K562 (cell line): Measurements from ENCODE around the gene SOCS6. TPM values are rescaled to one million over a fixed set of nuclear protein-coding genes. Genes with fewer than 3 reads are reported as not detected.

Experiments
- ATAC-seq: fragments of 200-7000 bp; cut with Tn5 transposase; 3 replicates; pipeline ENCODE4 v1.9.1; 2020; ENCODE audit warnings: moderate library complexity
- BruUV-seq: library from RNA; stranded (reverse); fragments of 400-500 nt; replicated peaks from 2 replicates; lab custom pipeline; 2021; lab: Mats Ljungman, UMichigan
- CTCF ChIA-PET: fragments of 300-600 bp; formaldehyde crosslinking; extraction: SDS; loops from one replicate; lab custom pipeline; 2021; ENCODE audit warnings: low intra/inter-chr PET ratio; lab: Yijun Ruan, JAX
- POLR2A ChIA-PET: fragments of 300-600, 350-650 bp; sonication (Branson Sonifier 250); formaldehyde crosslinking; extraction: SDS; loops from one replicate; lab custom pipeline; 2021; ENCODE audit warnings: antibody characterized with exemption, inconsistent platforms; lab: Yijun Ruan, JAX
- DNase-seq, 4 experiments: peaks; one replicate each; pipeline versions ENCODE4 v3.0.0 to v3.0.0-alpha.2; 2011 to 2018; ENCODE audit warnings: low spot score in 3 of 4, mixed read lengths in 3 of 4; ENCODE audit errors: extremely low read depth in 1 of 4
- FAIRE-seq: peaks from 2 replicates; lab custom pipeline; 2011; peaks lifted over from hg19 to GRCh38; lab: Jason Lieb, UNC
- H2AFZ ChIP-seq: 2 replicates; pipeline ENCODE4 v1.6.0; 2011; ENCODE audit warnings: low read depth, low read length, control low read depth, inconsistent platforms
- H3K27ac ChIP-seq: fragments of 200-600 bp; 3 replicates; pipeline ENCODE4 v1.8.0; 2011; ENCODE audit warnings: low read depth, mild to moderate bottlenecking, control low read depth, inconsistent platforms, low read length, moderate library complexity, mixed read lengths; ENCODE audit errors: extremely low read depth
- H3K27me3 ChIP-seq, 2 experiments: fragments of 300-600 bp in 1 of 2; 2 replicates in 1 of 2; 3 replicates in 1 of 2; pipeline versions ENCODE4 v1.6.0 to v1.8.0; 2011; ENCODE audit warnings: inconsistent platforms in 2 of 2, low read length in 2 of 2, mild to moderate bottlenecking in 1 of 2, mixed read lengths in 1 of 2, moderate library complexity in 1 of 2; ENCODE audit not compliant: control insufficient read depth in 2 of 2, insufficient read depth in 2 of 2
- H3K36me3 ChIP-seq: fragments of 300-600 bp; 3 replicates; pipeline ENCODE4 v1.8.0; 2011; ENCODE audit warnings: mild to moderate bottlenecking, low read length, inconsistent platforms; ENCODE audit not compliant: control insufficient read depth, insufficient read depth
- H3K4me1 ChIP-seq, 2 experiments: fragments of 200-600 bp in 1 of 2; replicated peaks in 1 of 2; 2 replicates in 1 of 2; 3 replicates in 1 of 2; pipeline versions ENCODE4 v1.5.1 to v1.8.0; 2011; ENCODE audit warnings: inconsistent platforms in 2 of 2, low read length in 2 of 2, mild to moderate bottlenecking in 1 of 2, mixed read lengths in 1 of 2, moderate library complexity in 1 of 2; ENCODE audit not compliant: control insufficient read depth in 2 of 2, insufficient read depth in 2 of 2
- H3K4me2 ChIP-seq: 2 replicates; pipeline ENCODE4 v1.6.1; 2011; ENCODE audit warnings: low read length, control low read depth, inconsistent platforms, mixed read lengths; ENCODE audit not compliant: insufficient read depth
- H3K4me3 ChIP-seq: fragments of 200-600 bp; sonication (generic), shearing (Covaris generic); 2 replicates; pipeline ENCODE4 v1.5.1; 2016; ENCODE audit warnings: control low read depth, inconsistent platforms
- H3K79me2 ChIP-seq: fragments of 200-600 bp; 3 replicates; pipeline ENCODE4 v1.8.0; 2011; ENCODE audit warnings: low read length, inconsistent platforms; ENCODE audit not compliant: control insufficient read depth, insufficient read depth
- H3K9ac ChIP-seq, 2 experiments: 2 replicates each; pipeline versions ENCODE4 v1.6.0 to v1.6.1; 2011; ENCODE audit warnings: low read depth in 2 of 2, low read length in 2 of 2, control low read depth in 1 of 2, inconsistent platforms in 1 of 2, mild to moderate bottlenecking in 1 of 2, mixed read lengths in 1 of 2; ENCODE audit not compliant: insufficient read depth in 1 of 2
- H3K9me1 ChIP-seq: one replicate; pipeline ENCODE4 v1.6.0; 2011; ENCODE audit warnings: inconsistent platforms, mild to moderate bottlenecking, low read length, moderate library complexity; ENCODE audit not compliant: control insufficient read depth, insufficient read depth
- H3K9me3 ChIP-seq: replicated peaks from 2 replicates; pipeline ENCODE4 v1.5.1; 2011; ENCODE audit warnings: low read depth, low read length, inconsistent platforms; ENCODE audit not compliant: control insufficient read depth, insufficient read depth
- H4K20me1 ChIP-seq: replicated peaks from 2 replicates; pipeline ENCODE4 v1.6.1; 2011; ENCODE audit warnings: low read length, inconsistent platforms, mixed read lengths; ENCODE audit not compliant: control insufficient read depth, insufficient read depth
- HSF4 ChIP-seq: fragments of 250-450 bp; sonication (Bioruptor Pico); IDR thresholded peaks from 2 replicates; pipeline ENCODE4 v2.1.2; 2022; ENCODE audit warnings: mild to moderate bottlenecking, moderate library complexity, borderline replicate concordance
- SREBF2 ChIP-seq: sonication (generic); formaldehyde crosslinking; IDR thresholded peaks from 2 replicates; pipeline ENCODE4 v1.4.0; 2020; ENCODE audit warnings: mild to moderate bottlenecking, missing genetic modification reagents
- SRSF7 ChIP-seq: fragments of 200-400 bp; formaldehyde crosslinking; optimal IDR thresholded peaks from 2 replicates; pipeline ENCODE3; 2017; ENCODE audit warnings: mild to moderate bottlenecking, low read depth, low read length
- WGBS: fragments of 100-300 bp; shearing (Covaris generic); methylation state at CpG from one replicate; pipeline ENCODE4 v1.1.6; 2016; ENCODE audit warnings: low coverage, mixed read lengths; ENCODE audit not compliant: insufficient coverage; ENCODE audit errors: missing lambda C conversion rate; 5-methylcytosine and 5-hydroxymethylcytosine counted together
- in situ Hi-C: fragments of 300-500 bp; cut with MboI; formaldehyde crosslinking; loops from 4 replicates; pipeline ENCODE4 v1.15.0; 2018; ENCODE audit warnings: inconsistent platforms, mixed read lengths
- intact Hi-C: fragments of 100-400 bp; cut with micrococcal nuclease; formaldehyde crosslinking; loops from 2 replicates; pipeline ENCODE4 v1.14.2; 2022
- polyA plus RNA-seq, 8 experiments: library from polyadenylated mRNA; depleted of rRNA in 4 of 8; stranded (reverse) in 5 of 8; unstranded in 3 of 8; fragments of >200 nt; fragmentation: Nextera tagmentation in 2 of 8; fragmentation: Illumina TruSeq in 1 of 8; extraction: Ambion mirVana in 2 of 8; extraction: Trizol in 1 of 8; gene quantifications; 2 replicates each; pipeline versions ENCODE4 v1.2.1 to v1.2.3, GENCODE V29; 2011 to 2014; ENCODE audit warnings: inconsistent platforms in 1 of 8, missing spikeins in 1 of 8
- total RNA-seq, 7 experiments: library from RNA; depleted of rRNA in 6 of 7; stranded (reverse); fragments of >200 nt in 6 of 7; fragmentation: Illumina TruSeq in 2 of 7; extraction: Trizol in 2 of 7; gene quantifications; 2 replicates each; pipeline versions ENCODE4 v1.2.1 to v1.2.3, GENCODE V29; 2011 to 2021; ENCODE audit warnings: low replicate concordance in 1 of 7
- TF ChIP-seq, protein P1 (sequence below): sonication (generic); formaldehyde crosslinking; IDR thresholded peaks from 2 replicates; pipeline ENCODE4 v1.8.0; 2022; ENCODE audit warnings: missing genetic modification reagents, mild to moderate bottlenecking, borderline replicate concordance

SOCS6 gene
- total and polyA plus RNA-seq, 9 of the 15 experiments (the other 6 are each of a cell fraction or from before 2014, with no cell fraction given): 2.5 to 7.1 (median 5.6) TPM

DNA sequence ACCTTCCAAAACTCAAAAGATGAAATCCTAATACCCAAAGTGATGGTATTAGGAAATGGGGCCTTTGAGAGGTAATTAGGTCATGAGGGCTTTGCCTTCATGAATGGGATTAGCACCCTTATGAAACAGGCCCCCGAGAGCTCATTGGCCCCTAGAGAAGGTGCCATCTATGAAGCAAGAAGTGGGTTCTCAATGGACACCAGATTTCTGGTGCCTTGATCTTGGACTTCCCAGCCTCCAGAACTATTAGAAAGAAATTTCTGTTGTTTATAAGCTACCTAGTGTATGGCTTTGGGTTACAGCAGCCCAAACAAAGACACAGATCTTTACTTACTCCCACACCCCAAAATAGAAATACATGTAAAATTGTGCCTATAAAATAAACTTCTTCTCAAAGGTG lies 45.4 kb downstream of the SOCS6 start:
- intact Hi-C loops (no loop called here), in situ Hi-C loops (no loop called here)
- H3K9me3 ChIP-seq: no peaks in the 10 kb centered on the region; the same call in 1 of the 2 replicates
- 73% methylated on average over 1 of the region's 1 CpG for WGBS
- TF ChIP-seq SREBF2: no peak
- TF ChIP-seq HSF4 (CRISPR knock-in tag): no peak
- TF ChIP-seq SRSF7: no peak
- TF ChIP-seq, protein P1, sequence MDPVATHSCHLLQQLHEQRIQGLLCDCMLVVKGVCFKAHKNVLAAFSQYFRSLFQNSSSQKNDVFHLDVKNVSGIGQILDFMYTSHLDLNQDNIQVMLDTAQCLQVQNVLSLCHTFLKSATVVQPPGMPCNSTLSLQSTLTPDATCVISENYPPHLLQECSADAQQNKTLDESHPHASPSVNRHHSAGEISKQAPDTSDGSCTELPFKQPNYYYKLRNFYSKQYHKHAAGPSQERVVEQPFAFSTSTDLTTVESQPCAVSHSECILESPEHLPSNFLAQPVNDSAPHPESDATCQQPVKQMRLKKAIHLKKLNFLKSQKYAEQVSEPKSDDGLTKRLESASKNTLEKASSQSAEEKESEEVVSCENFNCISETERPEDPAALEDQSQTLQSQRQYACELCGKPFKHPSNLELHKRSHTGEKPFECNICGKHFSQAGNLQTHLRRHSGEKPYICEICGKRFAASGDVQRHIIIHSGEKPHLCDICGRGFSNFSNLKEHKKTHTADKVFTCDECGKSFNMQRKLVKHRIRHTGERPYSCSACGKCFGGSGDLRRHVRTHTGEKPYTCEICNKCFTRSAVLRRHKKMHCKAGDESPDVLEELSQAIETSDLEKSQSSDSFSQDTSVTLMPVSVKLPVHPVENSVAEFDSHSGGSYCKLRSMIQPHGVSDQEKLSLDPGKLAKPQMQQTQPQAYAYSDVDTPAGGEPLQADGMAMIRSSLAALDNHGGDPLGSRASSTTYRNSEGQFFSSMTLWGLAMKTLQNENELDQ (CRISPR knock-in tag): no peak
- H3K9me1 ChIP-seq: no peaks in the 10 kb centered on the region
- ChIA-PET CTCF (no interaction called here), POLR2A (interaction anchor here (1.3 kb wide), 1 partner anchor 11 kb away, joined by 5 read pairs; no protein-coding TSS in a partner anchor)
- H3K4me2 ChIP-seq: no peak overlapping the region
- no peaks in the 10 kb centered on the region for H4K20me1 ChIP-seq
- no peak overlapping the region for H3K9ac ChIP-seq
- ATAC-seq (no peak), FAIRE-seq (no peak), DNase-seq (no peak)
- no peak overlapping the region for H3K27ac ChIP-seq
- no peak overlapping the region for H2AFZ ChIP-seq
- no peaks in the 10 kb centered on the region; a peak in 2 of 5 replicates for H3K4me1 ChIP-seq
- no peaks in the 10 kb centered on the region for H3K27me3 ChIP-seq
- no peak overlapping the region for H3K4me3 ChIP-seq
- no peaks in the 10 kb centered on the region for H3K79me2 ChIP-seq
- BruUV-seq: no TSS peak
- no peaks in the 10 kb centered on the region for H3K36me3 ChIP-seq
